Upper lobe of left lung (tissue), 4 donors: ENCODE results near the gene MIF4GD.

Experiments used
- EP300 ChIP-seq, 4 donors: sonication (generic); formaldehyde crosslinking; IDR thresholded peaks; one replicate each; pipeline ENCODE4 v1.5.1; 2017; ENCODE audit warnings: antibody characterized with exemption in 4 of 4, control low read depth in 2 of 4
- POLR2A ChIP-seq, 4 donors: fragments of 450-650 bp; IDR thresholded peaks; one replicate each; pipeline ENCODE4 v1.5.1; 2016 to 2017; ENCODE audit warnings: antibody characterized with exemption in 4 of 4, mild to moderate bottlenecking in 2 of 4
- POLR2AphosphoS5 ChIP-seq, 2 donors: sonication (generic); formaldehyde crosslinking; IDR thresholded peaks; one replicate each; pipeline ENCODE4 v1.5.1; 2017; ENCODE audit warnings: antibody characterized with exemption in 2 of 2
- TF ChIP-seq, protein P1 (sequence below), 6 experiments: fragments of 450-650 bp in 4 of 6; fragments of 200-600 bp in 2 of 6; sonication (generic) in 2 of 6; IDR thresholded peaks; one replicate each; pipeline ENCODE4 v1.5.1; 2016 to 2019; ENCODE audit warnings: antibody characterized with exemption in 6 of 6

DNA sequence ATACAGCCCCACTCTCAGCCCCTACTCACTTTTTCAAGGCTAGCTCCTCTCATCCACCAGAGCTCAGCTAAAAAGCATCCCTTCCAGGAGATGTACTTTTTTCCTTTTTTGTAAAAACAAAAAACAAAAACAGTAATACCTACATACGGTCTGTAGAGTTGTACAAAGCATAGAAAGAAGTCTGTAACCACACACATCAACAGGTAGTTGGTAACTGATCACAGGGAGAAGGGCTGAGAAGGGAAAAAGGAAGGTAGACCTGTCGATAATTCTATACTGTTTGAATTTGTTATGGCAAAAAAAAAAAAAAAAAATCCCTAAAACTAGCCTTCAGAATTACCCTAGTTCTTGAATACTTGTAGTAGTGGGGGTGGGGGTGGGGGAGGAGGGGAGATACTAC is 17.3 kb upstream of the MIF4GD start:
- TF ChIP-seq, protein P1, sequence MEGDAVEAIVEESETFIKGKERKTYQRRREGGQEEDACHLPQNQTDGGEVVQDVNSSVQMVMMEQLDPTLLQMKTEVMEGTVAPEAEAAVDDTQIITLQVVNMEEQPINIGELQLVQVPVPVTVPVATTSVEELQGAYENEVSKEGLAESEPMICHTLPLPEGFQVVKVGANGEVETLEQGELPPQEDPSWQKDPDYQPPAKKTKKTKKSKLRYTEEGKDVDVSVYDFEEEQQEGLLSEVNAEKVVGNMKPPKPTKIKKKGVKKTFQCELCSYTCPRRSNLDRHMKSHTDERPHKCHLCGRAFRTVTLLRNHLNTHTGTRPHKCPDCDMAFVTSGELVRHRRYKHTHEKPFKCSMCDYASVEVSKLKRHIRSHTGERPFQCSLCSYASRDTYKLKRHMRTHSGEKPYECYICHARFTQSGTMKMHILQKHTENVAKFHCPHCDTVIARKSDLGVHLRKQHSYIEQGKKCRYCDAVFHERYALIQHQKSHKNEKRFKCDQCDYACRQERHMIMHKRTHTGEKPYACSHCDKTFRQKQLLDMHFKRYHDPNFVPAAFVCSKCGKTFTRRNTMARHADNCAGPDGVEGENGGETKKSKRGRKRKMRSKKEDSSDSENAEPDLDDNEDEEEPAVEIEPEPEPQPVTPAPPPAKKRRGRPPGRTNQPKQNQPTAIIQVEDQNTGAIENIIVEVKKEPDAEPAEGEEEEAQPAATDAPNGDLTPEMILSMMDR (IDR thresholded peaks at IDR 0.05), result no peak
- TF ChIP-seq POLR2A (IDR thresholded peaks at IDR 0.05) (no peak), EP300 (IDR thresholded peaks at IDR 0.05) (no peak), POLR2AphosphoS5 (IDR thresholded peaks at IDR 0.05) (no peak)
